GM13977 (cell line): ENCODE results near the gene ZNF765.
"Not testable (repeated sequence)": the region's sequence is repeated elsewhere in the genome, so short reads cannot be mapped to it uniquely, and the experiment has no call there.

Experiments used
- DNase-seq: peaks from one replicate; pipeline ENCODE4 v3.0.0; 2012; ENCODE audit warnings: low spot score
- in situ Hi-C: fragments of 300-500 bp; cut with MboI; formaldehyde crosslinking; loops from one replicate; pipeline ENCODE4 v1.12.0; 2022; ENCODE audit warnings: low sequenced_read_pairs, low pct_unique_long_range_greater_than_20kb, mixed read lengths, inconsistent platforms; ENCODE audit not compliant: unreplicated experiment
- TF ChIP-seq, protein P1 (sequence below): IDR thresholded peaks from 2 replicates; pipeline ENCODE4 v1.5.1; 2012; ENCODE audit warnings: mild to moderate bottlenecking, control low read depth; ENCODE audit not compliant: insufficient read depth; ENCODE audit errors: extremely low read depth, missing control alignments

Gene ZNF765

DNA sequence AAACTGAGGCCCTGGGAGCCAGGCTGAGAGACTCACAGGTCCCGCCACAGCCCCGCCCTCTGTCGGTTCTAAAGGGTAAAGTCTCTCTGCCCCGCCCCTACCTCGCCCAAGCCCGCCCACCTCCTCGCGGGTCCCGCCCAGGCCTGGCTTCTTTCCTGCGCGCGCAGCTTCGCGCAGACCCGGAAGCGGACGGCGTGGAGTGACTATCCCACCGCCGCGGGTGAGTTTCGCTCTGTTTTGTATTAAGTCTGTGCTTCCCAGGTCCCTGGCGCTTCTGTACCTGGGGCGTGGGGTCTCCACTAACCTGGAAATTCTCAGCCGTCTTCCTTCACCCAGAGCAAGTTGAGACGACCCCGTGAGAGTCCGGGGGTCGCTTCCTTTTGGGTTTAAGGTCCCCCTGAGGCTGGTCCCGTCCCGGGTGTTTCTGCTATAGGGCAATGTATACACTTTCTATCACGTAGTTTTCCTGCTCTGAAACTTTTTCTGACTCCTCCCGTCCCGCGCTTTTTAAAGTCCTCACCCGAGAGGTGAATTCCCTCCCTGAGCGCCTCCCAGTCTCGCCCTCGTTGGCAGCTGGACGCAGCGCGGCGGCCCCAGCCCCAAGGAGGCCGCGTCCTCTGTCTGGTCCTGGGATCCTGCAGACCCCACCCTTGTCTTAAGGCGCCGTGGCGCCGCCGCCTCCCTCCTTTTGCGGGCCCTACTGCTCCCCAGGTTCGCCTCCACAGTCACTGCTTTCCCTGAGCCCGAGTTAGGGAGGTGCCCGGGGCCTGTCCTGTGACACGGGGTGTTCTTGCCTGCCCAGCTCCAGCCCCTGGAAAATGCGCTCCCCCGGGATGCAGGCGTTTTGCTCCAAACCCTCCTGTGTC is at the start of gene ZNF765:
ZNF765 (plus strand) TSS at position 176 of the 866 bp plus-strand sequence. CDS start 2,867 bp downstream, outside the sequence.
- TF ChIP-seq, protein P1, sequence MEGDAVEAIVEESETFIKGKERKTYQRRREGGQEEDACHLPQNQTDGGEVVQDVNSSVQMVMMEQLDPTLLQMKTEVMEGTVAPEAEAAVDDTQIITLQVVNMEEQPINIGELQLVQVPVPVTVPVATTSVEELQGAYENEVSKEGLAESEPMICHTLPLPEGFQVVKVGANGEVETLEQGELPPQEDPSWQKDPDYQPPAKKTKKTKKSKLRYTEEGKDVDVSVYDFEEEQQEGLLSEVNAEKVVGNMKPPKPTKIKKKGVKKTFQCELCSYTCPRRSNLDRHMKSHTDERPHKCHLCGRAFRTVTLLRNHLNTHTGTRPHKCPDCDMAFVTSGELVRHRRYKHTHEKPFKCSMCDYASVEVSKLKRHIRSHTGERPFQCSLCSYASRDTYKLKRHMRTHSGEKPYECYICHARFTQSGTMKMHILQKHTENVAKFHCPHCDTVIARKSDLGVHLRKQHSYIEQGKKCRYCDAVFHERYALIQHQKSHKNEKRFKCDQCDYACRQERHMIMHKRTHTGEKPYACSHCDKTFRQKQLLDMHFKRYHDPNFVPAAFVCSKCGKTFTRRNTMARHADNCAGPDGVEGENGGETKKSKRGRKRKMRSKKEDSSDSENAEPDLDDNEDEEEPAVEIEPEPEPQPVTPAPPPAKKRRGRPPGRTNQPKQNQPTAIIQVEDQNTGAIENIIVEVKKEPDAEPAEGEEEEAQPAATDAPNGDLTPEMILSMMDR = peak; percentile 24
- DNase-seq = peak; percentile 92
- in situ Hi-C loops = no loop called here

DNA sequence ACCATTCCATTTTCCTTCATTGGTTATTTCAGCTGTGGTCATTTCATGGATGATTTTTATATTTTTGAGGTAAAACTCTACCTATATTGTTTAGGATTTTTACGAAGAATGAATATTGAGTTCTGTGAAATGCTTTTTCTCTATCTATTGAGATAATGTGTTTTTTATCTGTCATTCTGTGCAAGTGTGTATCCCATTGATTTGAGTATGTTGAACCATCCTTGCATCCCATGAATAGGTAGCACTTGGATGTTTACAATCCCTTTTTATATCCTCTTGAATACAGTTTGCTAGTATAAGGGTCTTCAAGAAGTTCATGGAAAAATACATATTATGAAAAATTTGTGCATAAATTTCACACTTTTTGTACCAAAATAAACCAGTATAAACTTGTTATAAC is 39.2 kb upstream of the ZNF765 start:
- no peak for DNase-seq
- in situ Hi-C loops = no loop called here
- TF ChIP-seq, protein P1 = no peak

DNA sequence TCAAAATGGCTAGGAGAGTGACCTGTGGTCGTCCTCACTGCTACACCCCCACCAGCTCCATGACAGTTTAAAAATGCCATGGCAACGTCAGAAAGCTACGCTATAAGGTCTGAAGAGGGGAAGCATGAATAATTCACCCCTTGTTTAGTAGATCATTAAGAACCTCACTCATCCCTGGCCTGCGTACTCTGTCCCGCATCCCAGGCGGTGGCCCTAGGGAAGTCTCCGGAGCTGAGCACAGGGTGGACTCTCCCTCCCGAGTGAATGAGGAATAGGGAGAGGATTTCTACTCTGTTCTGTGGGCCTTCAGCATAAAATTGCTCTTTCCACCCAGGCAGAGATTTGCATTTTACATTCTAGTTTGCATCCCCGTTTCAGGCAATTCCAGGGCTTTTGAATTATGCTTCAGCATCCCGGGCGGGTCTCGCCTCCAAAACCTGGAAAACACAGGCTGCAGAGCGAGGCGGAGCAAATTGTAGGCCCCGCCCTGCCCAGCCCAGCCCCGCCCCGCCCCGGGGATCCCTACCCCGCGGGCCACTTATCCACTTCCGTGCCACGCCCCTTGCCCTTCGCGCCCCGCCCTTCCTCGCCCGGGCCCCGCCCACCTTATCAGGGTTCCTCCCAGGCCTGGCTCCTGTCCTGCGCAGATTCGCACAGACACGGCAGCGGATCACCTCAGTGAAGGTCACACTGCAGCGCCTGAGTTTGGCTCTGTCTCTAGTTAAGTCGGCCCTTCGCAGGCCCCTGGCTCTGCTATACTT is 36.9 kb upstream of the ZNF765 start:
- in situ Hi-C loops = no loop called here
- no peak for DNase-seq

DNA sequence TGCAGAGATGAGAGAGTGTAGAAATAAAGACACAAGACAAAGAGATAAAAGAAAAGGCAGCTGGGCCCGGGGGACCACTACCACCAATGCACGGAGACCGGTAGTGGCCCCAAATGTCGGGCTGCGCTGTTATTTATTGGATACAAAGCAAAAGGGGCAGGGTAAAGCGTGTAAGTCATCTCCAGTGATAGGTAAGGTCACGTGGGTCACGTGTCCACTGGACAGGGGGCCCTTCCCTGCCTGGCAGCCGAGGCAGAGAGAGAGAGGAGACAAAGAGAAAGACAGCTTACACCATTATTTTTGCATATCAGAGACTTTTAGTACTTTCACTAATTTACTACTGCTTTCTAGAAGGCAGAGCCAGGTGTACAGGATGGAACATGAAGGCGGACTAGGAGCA is 34.9 kb upstream of the ZNF765 start:
- in situ Hi-C loops, DNase-seq: not testable (repeated sequence)

More for the DNA sequence above, 36.9 kb upstream of the ZNF765 start:
- TF ChIP-seq, protein P1 = no peak

DNA sequence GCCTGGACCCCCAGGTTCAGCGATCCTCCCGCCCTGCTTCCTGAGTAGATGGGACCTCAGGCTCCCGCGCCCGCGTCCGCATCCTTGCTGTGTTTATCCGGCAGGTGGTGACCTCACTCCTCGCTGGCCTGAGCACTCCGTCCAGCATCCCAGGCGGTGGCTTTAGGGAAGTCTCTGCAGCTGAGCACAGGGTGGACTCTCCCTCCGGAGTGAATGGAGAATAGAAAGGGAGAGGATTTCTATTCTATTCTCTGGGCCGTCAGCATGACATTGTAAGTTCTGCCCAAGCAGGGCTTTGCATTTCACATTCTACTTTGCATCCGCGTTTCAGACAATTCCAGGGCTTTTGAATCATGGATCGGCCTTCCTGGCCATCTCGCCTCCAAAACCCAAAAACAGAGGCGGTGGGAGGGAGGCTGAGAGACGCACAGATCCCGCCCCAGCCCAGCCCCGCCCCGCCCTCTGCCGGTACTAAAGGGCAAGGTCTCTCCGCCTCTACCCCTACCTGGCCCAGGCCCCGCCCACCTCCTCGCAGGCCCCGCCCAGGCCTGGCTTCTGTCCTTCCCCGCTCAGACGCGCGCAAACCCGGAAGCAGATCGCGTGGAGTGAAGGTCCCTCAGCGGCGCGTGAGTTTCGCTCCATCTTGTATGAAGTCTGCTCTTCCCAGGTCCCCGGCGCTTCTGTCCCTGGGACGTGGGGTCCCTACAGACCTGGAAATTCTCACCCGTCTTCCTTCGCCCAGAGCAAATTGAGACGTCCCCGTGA is 29.6 kb upstream of the ZNF765 start, which contains the start of gene ZNF525:
ZNF525 (plus strand) TSS at position 572 of the 765 bp plus-strand sequence. CDS start 6,577 bp downstream, outside the sequence.
- in situ Hi-C loops = no loop called here

DNA sequence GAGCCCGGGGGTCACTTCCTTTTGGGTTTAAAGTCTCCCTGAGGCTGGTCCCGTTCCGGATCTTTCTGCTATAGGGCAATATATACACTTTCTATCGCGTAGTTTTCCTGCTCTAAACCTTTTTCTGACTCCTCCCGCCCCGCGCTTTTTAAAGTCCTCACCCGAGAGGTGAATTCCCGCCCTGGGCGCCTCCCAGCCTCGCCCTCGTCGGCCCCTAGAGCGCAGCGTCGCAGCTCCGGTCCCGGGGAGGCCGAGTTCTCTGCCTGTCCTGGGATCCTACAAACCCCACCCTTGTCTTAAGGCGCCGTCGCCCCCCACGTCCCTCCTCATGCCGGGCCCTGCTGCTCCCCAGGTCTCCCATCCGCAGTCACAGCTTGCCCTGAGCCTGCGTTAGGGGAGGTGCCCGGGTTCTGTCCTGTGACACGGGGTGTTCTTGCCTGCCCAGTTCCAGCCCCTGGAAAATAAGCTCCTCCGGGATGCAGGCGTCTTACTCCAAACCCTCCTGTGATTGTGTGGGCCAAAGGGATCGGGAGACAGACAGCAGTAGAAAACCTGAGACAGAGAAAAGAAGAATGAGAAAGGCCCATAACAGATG is 29.0 kb upstream of the ZNF765 start:
- in situ Hi-C loops = no loop called here
- TF ChIP-seq, protein P1 = no peak
- DNase-seq = no peak

More for the DNA sequence above, 29.6 kb upstream of the ZNF765 start, which contains the start of gene ZNF525:
- TF ChIP-seq, protein P1 = peak; percentile 14
- peak; percentile 94 for DNase-seq
